K562 (cell line): ENCODE measurements around the gene MATK. TPM values are rescaled to one million over a fixed set of nuclear protein-coding genes. Genes with fewer than 3 reads are reported as not detected.

Experiments used
- ADNP ChIP-seq: fragments of 200-800 bp; sonication (Bioruptor generic); IDR thresholded peaks from 2 replicates; pipeline ENCODE4 v1.6.1; 2016; ENCODE audit warnings: missing genetic modification characterization, missing compliant biosample characterization
- BMI1 ChIP-seq: fragments of 150-350 bp; IDR thresholded peaks from 2 replicates; pipeline ENCODE4 v1.6.1; 2014; ENCODE audit warnings: low read length
- BRCA1 ChIP-seq, 2 experiments: fragments of 450-650 bp in 1 of 2; sonication (generic) in 1 of 2; formaldehyde crosslinking in 1 of 2; IDR thresholded peaks; 2 replicates each; pipeline versions ENCODE4 v1.5.0 to v1.6.1; 2017 to 2020; ENCODE audit warnings: mild to moderate bottlenecking in 1 of 2, missing genetic modification reagents in 1 of 2
- CBFA2T3 ChIP-seq: fragments of 450-650 bp; IDR thresholded peaks from 2 replicates; pipeline ENCODE4 v1.6.1; 2017
- CHD1 ChIP-seq: fragments of 200-600 bp; sonication (generic); IDR thresholded peaks from one replicate; pipeline ENCODE4 v1.6.1; 2012; ENCODE audit warnings: mild to moderate bottlenecking, moderate library complexity, low read length, inconsistent platforms
- CHD4 ChIP-seq: fragments of 200-600 bp; sonication (generic); IDR thresholded peaks from 3 replicates; pipeline ENCODE4 v1.6.1; 2012; ENCODE audit warnings: low read depth, mild to moderate bottlenecking, mixed read lengths, low read length, inconsistent platforms; ENCODE audit not compliant: insufficient read depth, insufficient replicate concordance, poor library complexity, severe bottlenecking
- CSDE1 ChIP-seq, 2 experiments: fragments of 450-650 bp; IDR thresholded peaks; 2 replicates each; pipeline ENCODE4 v1.6.1; 2016; ENCODE audit warnings: mild to moderate bottlenecking in 1 of 2
- CXXC5 ChIP-seq: fragments of 250-450 bp; sonication (Bioruptor Pico); IDR thresholded peaks from 2 replicates; pipeline ENCODE4 v1.8.0; 2022; ENCODE audit warnings: inconsistent platforms, mild to moderate bottlenecking, moderate library complexity
- DPF2 ChIP-seq: fragments of 450-650 bp; IDR thresholded peaks from 2 replicates; pipeline ENCODE4 v1.6.1; 2016
- ERF ChIP-seq: fragments of 450-650 bp; formaldehyde crosslinking; IDR thresholded peaks from 2 replicates; pipeline ENCODE4 v1.4.0; 2020; ENCODE audit warnings: mild to moderate bottlenecking, mixed read lengths
- FOXP1 ChIP-seq: sonication (generic); formaldehyde crosslinking; IDR thresholded peaks from 2 replicates; pipeline ENCODE4 v1.8.0; 2022; ENCODE audit warnings: mild to moderate bottlenecking, missing genetic modification reagents
- FOXP4 ChIP-seq: sonication (generic); formaldehyde crosslinking; IDR thresholded peaks from 2 replicates; pipeline ENCODE4 v1.8.0; 2022; ENCODE audit warnings: mild to moderate bottlenecking, missing genetic modification reagents, borderline replicate concordance
- GABPB1 ChIP-seq: sonication (generic); formaldehyde crosslinking; IDR thresholded peaks from 2 replicates; pipeline ENCODE4 v1.8.0; 2022; ENCODE audit warnings: mild to moderate bottlenecking, missing genetic modification reagents
- ILF3 ChIP-seq: fragments of 450-650 bp; IDR thresholded peaks from 2 replicates; pipeline ENCODE4 v1.6.1; 2018; ENCODE audit warnings: antibody characterized with exemption, mild to moderate bottlenecking, moderate library complexity, borderline replicate concordance
- KLF1 ChIP-seq: fragments of 450-650 bp; IDR thresholded peaks from 2 replicates; pipeline ENCODE4 v1.6.1; 2016; ENCODE audit warnings: missing genetic modification characterization, missing compliant biosample characterization
- NFRKB ChIP-seq: fragments of 450-650 bp; IDR thresholded peaks from 2 replicates; pipeline ENCODE4 v1.6.1; 2016; ENCODE audit warnings: low read depth
- NRF1 ChIP-seq, 2 experiments: fragments of 450-650 bp; IDR thresholded peaks in 1 of 2; conservative IDR thresholded peaks in 1 of 2; 2 replicates each; pipeline ENCODE4 v1.6.1; 2014; ENCODE audit warnings: mild to moderate bottlenecking in 2 of 2
- POLR3A ChIP-seq: IDR thresholded peaks from 2 replicates; pipeline ENCODE4 v1.6.1; 2011; ENCODE audit warnings: borderline replicate concordance, mild to moderate bottlenecking, moderate library complexity; ENCODE audit not compliant: insufficient read length, insufficient read depth; ENCODE audit errors: extremely low read depth
- RBM22 ChIP-seq: fragments of 200-400 bp; formaldehyde crosslinking; IDR thresholded peaks from 2 replicates; pipeline ENCODE4 v1.6.1; 2018; ENCODE audit warnings: low read length, low read depth; ENCODE audit not compliant: poor library complexity, severe bottlenecking
- RFX7 ChIP-seq: fragments of 250-450 bp; sonication (Bioruptor Pico); IDR thresholded peaks from 2 replicates; pipeline ENCODE4 v1.5.1; 2021; ENCODE audit warnings: mild to moderate bottlenecking
- SIN3A ChIP-seq, 2 experiments: fragments of 150-350 bp in 1 of 2; IDR thresholded peaks; 2 replicates each; pipeline ENCODE4 v1.6.1; 2011 to 2016; ENCODE audit warnings: borderline replicate concordance in 2 of 2, low read depth in 2 of 2, low read length in 2 of 2, mild to moderate bottlenecking in 2 of 2, moderate library complexity in 2 of 2; ENCODE audit not compliant: control insufficient read depth in 1 of 2
- SRSF3 ChIP-seq: fragments of 200-400 bp; formaldehyde crosslinking; IDR thresholded peaks from 2 replicates; pipeline ENCODE4 v1.6.1; 2016; ENCODE audit warnings: mild to moderate bottlenecking, low read length, moderate library complexity; ENCODE audit not compliant: insufficient read depth
- ZNF764 ChIP-seq: fragments of 250-450 bp; sonication (Bioruptor Pico); IDR thresholded peaks from 2 replicates; pipeline ENCODE4 v1.4.0; 2020; ENCODE audit warnings: low read depth, mild to moderate bottlenecking, moderate library complexity
- polyA plus RNA-seq, 8 experiments: library from polyadenylated mRNA; depleted of rRNA in 4 of 8; stranded (reverse) in 5 of 8; unstranded in 3 of 8; fragments of >200 nt; fragmentation: Nextera tagmentation in 2 of 8; fragmentation: Illumina TruSeq in 1 of 8; extraction: Ambion mirVana in 2 of 8; extraction: Trizol in 1 of 8; gene quantifications; 2 replicates each; pipeline versions ENCODE4 v1.2.1 to v1.2.3, GENCODE V29; 2011 to 2014; ENCODE audit warnings: inconsistent platforms in 1 of 8, missing spikeins in 1 of 8
- total RNA-seq, 7 experiments: library from RNA; depleted of rRNA in 6 of 7; stranded (reverse); fragments of >200 nt in 6 of 7; fragmentation: Illumina TruSeq in 2 of 7; extraction: Trizol in 2 of 7; gene quantifications; 2 replicates each; pipeline versions ENCODE4 v1.2.1 to v1.2.3, GENCODE V29; 2011 to 2021; ENCODE audit warnings: low replicate concordance in 1 of 7
- TF ChIP-seq, protein P1 (sequence below): sonication (generic); formaldehyde crosslinking; IDR thresholded peaks from 2 replicates; pipeline ENCODE4 v1.8.0; 2022; ENCODE audit warnings: mild to moderate bottlenecking, missing genetic modification reagents

The MATK gene
- total and polyA plus RNA-seq, 9 of the 15 experiments (the other 6 are each of a cell fraction or from before 2014, with no cell fraction given) = 0.08 to 41.5 (median 21.4) TPM

DNA sequence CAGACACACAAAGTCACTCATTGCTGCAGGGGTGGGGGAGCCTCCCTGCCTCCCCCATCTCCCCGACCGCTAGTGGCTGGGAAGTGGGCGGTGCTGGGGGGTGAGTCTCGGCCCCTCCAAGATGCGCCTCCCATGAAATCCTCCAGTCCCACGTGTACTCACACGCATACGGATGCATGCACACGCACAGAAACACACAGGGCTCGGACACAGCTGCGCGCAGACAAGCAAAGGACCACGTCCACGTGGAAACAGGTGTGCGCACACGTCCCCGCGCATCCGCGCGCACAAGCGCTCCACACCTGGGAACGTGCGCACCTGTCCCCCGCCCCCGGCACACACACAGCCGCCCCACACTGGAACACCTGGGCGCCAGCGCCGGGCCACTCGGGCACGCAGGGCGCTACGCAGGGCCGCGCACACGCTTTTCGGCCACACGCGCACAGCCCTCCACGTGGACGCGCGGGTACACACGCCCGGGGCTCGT is 687 bp downstream of the MATK start (continued):
- no peak for TF ChIP-seq FOXP4 (CRISPR knock-in tag)
- no peak for TF ChIP-seq FOXP1 (CRISPR knock-in tag)
- TF ChIP-seq, protein P1, sequence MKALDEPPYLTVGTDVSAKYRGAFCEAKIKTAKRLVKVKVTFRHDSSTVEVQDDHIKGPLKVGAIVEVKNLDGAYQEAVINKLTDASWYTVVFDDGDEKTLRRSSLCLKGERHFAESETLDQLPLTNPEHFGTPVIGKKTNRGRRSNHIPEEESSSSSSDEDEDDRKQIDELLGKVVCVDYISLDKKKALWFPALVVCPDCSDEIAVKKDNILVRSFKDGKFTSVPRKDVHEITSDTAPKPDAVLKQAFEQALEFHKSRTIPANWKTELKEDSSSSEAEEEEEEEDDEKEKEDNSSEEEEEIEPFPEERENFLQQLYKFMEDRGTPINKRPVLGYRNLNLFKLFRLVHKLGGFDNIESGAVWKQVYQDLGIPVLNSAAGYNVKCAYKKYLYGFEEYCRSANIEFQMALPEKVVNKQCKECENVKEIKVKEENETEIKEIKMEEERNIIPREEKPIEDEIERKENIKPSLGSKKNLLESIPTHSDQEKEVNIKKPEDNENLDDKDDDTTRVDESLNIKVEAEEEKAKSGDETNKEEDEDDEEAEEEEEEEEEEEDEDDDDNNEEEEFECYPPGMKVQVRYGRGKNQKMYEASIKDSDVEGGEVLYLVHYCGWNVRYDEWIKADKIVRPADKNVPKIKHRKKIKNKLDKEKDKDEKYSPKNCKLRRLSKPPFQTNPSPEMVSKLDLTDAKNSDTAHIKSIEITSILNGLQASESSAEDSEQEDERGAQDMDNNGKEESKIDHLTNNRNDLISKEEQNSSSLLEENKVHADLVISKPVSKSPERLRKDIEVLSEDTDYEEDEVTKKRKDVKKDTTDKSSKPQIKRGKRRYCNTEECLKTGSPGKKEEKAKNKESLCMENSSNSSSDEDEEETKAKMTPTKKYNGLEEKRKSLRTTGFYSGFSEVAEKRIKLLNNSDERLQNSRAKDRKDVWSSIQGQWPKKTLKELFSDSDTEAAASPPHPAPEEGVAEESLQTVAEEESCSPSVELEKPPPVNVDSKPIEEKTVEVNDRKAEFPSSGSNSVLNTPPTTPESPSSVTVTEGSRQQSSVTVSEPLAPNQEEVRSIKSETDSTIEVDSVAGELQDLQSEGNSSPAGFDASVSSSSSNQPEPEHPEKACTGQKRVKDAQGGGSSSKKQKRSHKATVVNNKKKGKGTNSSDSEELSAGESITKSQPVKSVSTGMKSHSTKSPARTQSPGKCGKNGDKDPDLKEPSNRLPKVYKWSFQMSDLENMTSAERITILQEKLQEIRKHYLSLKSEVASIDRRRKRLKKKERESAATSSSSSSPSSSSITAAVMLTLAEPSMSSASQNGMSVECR = peak; percentile 39; the same call in 1 of the 2 replicates
- TF ChIP-seq POLR3A = no peak
- TF ChIP-seq BMI1 = no peak
- no peak for TF ChIP-seq SIN3A (IDR thresholded peaks at IDR 0.05; ENCODE audit: borderline replicate concordance in 2 of 2, control insufficient read depth in 1 of 2, low read depth in 2 of 2, low read length in 2 of 2)
- no peak for TF ChIP-seq CXXC5 (CRISPR knock-in tag)
- no peak for TF ChIP-seq RFX7 (CRISPR knock-in tag)
- TF ChIP-seq CBFA2T3 = no peak
- no peak for TF ChIP-seq ILF3
- no peak for TF ChIP-seq RBM22
- TF ChIP-seq NRF1 (conservative IDR thresholded peaks at IDR 0.05 in 1 of 2, IDR thresholded peaks at IDR 0.05 in 1 of 2) = peak; percentile 79 to 82
- no peak for TF ChIP-seq ADNP (tag)
- no peak for TF ChIP-seq CSDE1 (IDR thresholded peaks at IDR 0.05)
- no peak for TF ChIP-seq KLF1 (tag)
- no peak for TF ChIP-seq ZNF764 (CRISPR knock-in tag)
- TF ChIP-seq NFRKB = no peak; the same call in 1 of the 2 replicates
- 0 out of 2 replicates have a peak, but pooled peaks have one; percentile 57 for TF ChIP-seq ERF (CRISPR knock-in tag)
- TF ChIP-seq DPF2 = no peak
- TF ChIP-seq SRSF3 = no peak
- TF ChIP-seq CHD1 = peak; percentile 48
- peak; percentile 58; the same call in 1 of the 2 replicates for TF ChIP-seq GABPB1 (CRISPR knock-in tag)
- no peak for TF ChIP-seq BRCA1 (IDR thresholded peaks at IDR 0.05)
- TF ChIP-seq BRCA1 (CRISPR knock-in tag; IDR thresholded peaks at IDR 0.05) = no peak
- TF ChIP-seq CHD4 = no peak
